Endothelial cell (in vitro differentiated cells): ENCODE measurements around the gene GOLM1. TPM values are rescaled to one million over a fixed set of nuclear protein-coding genes. Genes with fewer than 3 reads are reported as not detected.

ENCODE experiments used
- DNase-seq: peaks from one replicate; pipeline ENCODE4 v3.0.0; 2021; ENCODE audit warnings: low spot score
- H3K27ac Mint-ChIP-seq: one replicate; pipeline ENCODE4 v1.8.0; 2021; ENCODE audit warnings: mixed read lengths, inconsistent platforms; ENCODE audit not compliant: unreplicated experiment
- H3K27me3 Mint-ChIP-seq: one replicate; pipeline ENCODE4 v1.8.0; 2021; ENCODE audit warnings: mild to moderate bottlenecking, moderate library complexity, mixed read lengths, inconsistent platforms; ENCODE audit not compliant: unreplicated experiment
- H3K36me3 Mint-ChIP-seq: one replicate; pipeline ENCODE4 v1.8.0; 2021; ENCODE audit warnings: mild to moderate bottlenecking, low read depth, mixed read lengths, inconsistent platforms; ENCODE audit not compliant: unreplicated experiment
- H3K4me1 Mint-ChIP-seq: one replicate; pipeline ENCODE4 v1.8.0; 2021; ENCODE audit warnings: mild to moderate bottlenecking, mixed read lengths, inconsistent platforms; ENCODE audit not compliant: unreplicated experiment
- H3K4me3 Mint-ChIP-seq: one replicate; pipeline ENCODE4 v1.8.0; 2021; ENCODE audit warnings: mild to moderate bottlenecking, mixed read lengths, inconsistent platforms; ENCODE audit not compliant: unreplicated experiment
- H3K9me3 Mint-ChIP-seq: one replicate; pipeline ENCODE4 v1.8.0; 2021; ENCODE audit warnings: mixed read lengths, inconsistent platforms; ENCODE audit not compliant: unreplicated experiment
- total RNA-seq: library from RNA; stranded (reverse); fragmentation: NEBNext Ultra II Directional; extraction: Animal tissue kit (Norgen Biotek cat#: 25700); gene quantifications from one replicate; pipeline ENCODE4 v1.2.1, GENCODE V29; 2021; ENCODE audit not compliant: unreplicated experiment
- TF ChIP-seq, protein P1 (sequence below): fragments of 200-600 bp; sonication (generic); IDR thresholded peaks from one replicate; pipeline ENCODE4 v1.5.0; 2021; ENCODE audit warnings: antibody characterized with exemption; ENCODE audit not compliant: unreplicated experiment

Gene GOLM1
- total RNA-seq, 1 donor from 2014 or later = 87.5 TPM

DNA sequence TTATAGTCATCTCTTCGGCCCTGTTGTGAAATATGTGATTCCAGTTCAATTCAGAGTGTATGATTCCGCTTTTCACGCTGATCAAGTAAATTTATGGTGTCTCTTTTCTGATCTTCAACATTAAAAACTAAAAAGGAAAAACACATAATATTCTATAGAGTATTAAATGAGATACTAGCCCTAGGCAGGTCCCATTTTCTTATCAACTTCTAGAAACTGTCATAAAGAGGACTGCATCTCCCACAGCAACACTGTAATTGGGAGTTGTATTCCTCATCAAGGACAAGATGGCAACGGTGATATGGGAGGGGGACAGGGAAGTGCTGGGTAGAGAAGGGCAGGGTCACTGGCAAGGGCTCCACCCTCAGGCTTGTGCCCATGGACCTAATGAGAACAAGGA lies 71.6 kb downstream of the GOLM1 start:
- peak overlapping the region; percentile 2 for H3K4me3 Mint-ChIP-seq
- H3K4me1 Mint-ChIP-seq = peaks cover 5% of the 10 kb centered on the region
- peaks cover 3% of the 10 kb centered on the region for H3K27me3 Mint-ChIP-seq
- TF ChIP-seq, protein P1, sequence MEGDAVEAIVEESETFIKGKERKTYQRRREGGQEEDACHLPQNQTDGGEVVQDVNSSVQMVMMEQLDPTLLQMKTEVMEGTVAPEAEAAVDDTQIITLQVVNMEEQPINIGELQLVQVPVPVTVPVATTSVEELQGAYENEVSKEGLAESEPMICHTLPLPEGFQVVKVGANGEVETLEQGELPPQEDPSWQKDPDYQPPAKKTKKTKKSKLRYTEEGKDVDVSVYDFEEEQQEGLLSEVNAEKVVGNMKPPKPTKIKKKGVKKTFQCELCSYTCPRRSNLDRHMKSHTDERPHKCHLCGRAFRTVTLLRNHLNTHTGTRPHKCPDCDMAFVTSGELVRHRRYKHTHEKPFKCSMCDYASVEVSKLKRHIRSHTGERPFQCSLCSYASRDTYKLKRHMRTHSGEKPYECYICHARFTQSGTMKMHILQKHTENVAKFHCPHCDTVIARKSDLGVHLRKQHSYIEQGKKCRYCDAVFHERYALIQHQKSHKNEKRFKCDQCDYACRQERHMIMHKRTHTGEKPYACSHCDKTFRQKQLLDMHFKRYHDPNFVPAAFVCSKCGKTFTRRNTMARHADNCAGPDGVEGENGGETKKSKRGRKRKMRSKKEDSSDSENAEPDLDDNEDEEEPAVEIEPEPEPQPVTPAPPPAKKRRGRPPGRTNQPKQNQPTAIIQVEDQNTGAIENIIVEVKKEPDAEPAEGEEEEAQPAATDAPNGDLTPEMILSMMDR = no peak
- DNase-seq = no peak
- no peaks in the 10 kb centered on the region for H3K9me3 Mint-ChIP-seq
- peaks cover 34% of the 10 kb centered on the region for H3K36me3 Mint-ChIP-seq
- no peak overlapping the region for H3K27ac Mint-ChIP-seq

DNA sequence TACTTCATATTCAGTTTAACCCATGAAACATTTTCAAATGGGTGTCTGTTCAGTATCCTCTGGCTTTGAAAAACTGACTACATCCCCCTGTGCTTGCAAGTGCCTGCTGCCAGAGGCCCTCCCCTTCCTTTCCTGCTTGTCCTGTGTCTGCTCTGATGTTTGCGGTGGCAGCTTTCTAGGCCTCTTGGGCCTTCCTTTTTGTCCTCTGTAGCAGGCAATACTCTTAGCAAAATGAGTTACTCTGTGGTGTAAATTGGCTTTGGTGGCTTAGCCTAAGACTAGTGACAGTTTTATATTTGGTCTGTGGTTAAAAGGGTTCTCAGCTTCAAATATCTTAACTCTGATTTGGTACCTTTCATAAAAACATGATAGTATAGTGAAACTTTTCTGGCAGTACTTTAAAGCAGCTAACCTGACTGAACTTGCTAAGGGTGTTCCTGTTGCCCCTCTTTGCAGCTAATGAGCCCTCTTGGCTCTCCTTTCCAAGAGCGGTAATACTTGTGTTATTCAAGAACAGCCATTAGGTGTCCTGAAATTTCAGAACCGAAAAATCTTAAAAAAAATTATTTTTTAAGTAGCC lies 76.6 kb downstream of the GOLM1 start:
- peak; percentile 21 for DNase-seq
- Mint-ChIP-seq H3K27ac (peak overlapping the region; percentile 26), H3K36me3 (peaks cover 36% of the 10 kb centered on the region), H3K9me3 (no peaks in the 10 kb centered on the region), H3K27me3 (peaks cover 2% of the 10 kb centered on the region), H3K4me1 (peaks cover 20% of the 10 kb centered on the region), H3K4me3 (no peak overlapping the region)
- TF ChIP-seq, protein P1 = no peak

DNA sequence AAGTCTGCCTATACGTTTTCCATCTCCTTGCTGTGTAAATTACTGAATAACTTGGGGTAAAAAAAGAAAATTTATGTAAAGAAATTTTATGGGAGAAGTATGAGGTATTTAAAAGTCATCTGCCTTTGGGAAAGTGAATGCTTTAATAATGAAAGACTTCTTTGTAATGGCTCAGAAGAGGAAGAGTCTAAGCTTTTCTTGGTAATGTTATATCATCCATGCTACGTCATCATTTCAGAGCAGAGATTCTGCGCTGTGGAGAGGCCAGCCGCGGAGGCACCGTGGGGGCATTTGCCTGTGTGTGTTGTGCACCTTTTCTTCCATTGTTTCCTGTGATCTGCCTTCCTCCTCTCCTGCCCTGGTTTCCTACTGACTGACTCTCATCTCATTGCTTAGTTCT lies 78.2 kb downstream of the GOLM1 start:
- no peaks in the 10 kb centered on the region for H3K9me3 Mint-ChIP-seq
- no peak overlapping the region for H3K4me3 Mint-ChIP-seq
- peaks cover 20% of the 10 kb centered on the region for H3K4me1 Mint-ChIP-seq
- H3K27me3 Mint-ChIP-seq = peaks cover 2% of the 10 kb centered on the region
- no peak for DNase-seq
- peak overlapping the region; percentile 16 for H3K27ac Mint-ChIP-seq
- TF ChIP-seq, protein P1 = no peak
- H3K36me3 Mint-ChIP-seq = peaks cover 38% of the 10 kb centered on the region

DNA sequence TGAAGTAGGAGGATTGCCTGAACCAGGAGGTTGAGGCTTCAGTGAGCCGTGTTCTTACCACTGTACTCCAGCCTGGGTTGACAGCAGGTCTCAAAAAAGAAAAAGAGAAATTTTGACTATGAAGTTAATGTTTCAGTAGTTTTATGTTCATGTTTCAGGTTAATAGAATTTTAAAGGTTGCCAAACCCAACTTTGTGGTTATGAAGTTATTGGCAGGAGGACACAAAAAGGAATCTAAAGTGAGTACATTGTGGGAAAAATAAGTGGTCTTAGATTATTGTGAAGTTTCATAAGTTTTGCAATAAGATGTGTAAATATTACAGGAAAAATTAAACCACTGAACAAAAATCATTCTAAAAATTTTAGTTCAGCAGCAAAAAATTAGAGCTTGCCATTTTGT lies 78.6 kb downstream of the GOLM1 start:
- peaks cover 2% of the 10 kb centered on the region for H3K27me3 Mint-ChIP-seq
- no peaks in the 10 kb centered on the region for H3K9me3 Mint-ChIP-seq
- peaks cover 20% of the 10 kb centered on the region for H3K4me1 Mint-ChIP-seq
- H3K36me3 Mint-ChIP-seq = peaks cover 38% of the 10 kb centered on the region
- H3K27ac Mint-ChIP-seq = no peak overlapping the region
- TF ChIP-seq, protein P1 = no peak
- no peak overlapping the region for H3K4me3 Mint-ChIP-seq
- no peak for DNase-seq

DNA sequence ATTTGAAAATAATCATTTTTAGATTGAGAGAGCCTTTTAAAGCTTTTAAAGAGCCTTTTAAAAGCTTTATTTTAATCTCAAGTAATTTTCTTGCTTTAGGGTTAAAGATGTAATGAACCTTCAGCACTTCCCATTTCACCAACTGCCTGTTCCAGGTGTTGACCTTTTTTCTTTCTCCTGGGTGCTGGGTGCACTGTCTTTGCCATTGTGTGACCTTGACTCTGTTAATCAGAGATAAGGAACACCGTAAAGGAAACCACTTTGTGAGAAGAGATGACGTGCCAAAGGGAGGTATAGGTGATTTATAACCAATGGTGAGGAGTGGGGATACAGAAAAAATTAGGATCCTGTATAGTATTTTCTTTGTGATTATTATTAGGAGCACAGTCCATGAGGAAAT lies 90.2 kb downstream of the GOLM1 start:
- H3K27me3 Mint-ChIP-seq = no peaks in the 10 kb centered on the region
- peaks cover 32% of the 10 kb centered on the region for H3K36me3 Mint-ChIP-seq
- TF ChIP-seq, protein P1 = no peak
- H3K9me3 Mint-ChIP-seq = no peaks in the 10 kb centered on the region
- no peak for DNase-seq
- no peak overlapping the region for H3K27ac Mint-ChIP-seq
- H3K4me3 Mint-ChIP-seq = no peak overlapping the region
- no peaks in the 10 kb centered on the region for H3K4me1 Mint-ChIP-seq
